ENCODE results near the gene ISG20.
A peak's percentile ranks its signal among the peaks of the same experiment; 100 is the strongest.

Gene ISG20

DNA sequence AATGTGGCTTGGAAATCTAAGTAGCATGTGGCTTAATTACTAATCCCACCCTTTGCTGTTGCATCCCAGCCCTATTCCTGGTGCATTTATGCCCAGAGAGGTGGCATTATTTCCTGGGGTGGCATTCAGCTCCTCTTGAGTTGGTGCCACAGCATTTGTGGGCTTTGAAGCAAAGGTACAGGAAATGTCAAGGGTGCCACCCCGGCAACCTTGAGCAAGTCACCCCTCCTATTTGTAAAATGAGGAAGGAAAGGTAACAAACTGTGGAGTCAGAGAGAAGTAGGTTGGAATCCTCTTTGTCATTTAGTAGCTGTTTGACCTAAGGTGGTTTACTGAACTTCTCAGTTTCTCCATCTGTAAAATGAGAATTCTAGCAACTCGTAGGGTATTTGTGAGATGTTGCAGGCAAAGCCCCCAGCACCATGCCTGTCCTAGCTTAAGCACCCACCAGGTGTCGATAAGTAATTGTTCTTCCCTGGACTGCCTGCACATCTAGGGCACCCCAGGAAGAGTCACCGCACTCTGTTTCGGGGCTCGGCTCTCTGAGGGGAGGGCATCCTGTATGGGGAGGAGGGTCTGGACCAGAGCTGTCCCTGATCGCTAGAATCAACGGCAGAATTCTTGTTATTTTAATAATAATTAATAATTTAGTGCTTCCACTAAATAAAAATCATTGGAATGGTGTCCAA lies 17.1 kb downstream of the ISG20 start:
- DNase-seq = no peak

DNA sequence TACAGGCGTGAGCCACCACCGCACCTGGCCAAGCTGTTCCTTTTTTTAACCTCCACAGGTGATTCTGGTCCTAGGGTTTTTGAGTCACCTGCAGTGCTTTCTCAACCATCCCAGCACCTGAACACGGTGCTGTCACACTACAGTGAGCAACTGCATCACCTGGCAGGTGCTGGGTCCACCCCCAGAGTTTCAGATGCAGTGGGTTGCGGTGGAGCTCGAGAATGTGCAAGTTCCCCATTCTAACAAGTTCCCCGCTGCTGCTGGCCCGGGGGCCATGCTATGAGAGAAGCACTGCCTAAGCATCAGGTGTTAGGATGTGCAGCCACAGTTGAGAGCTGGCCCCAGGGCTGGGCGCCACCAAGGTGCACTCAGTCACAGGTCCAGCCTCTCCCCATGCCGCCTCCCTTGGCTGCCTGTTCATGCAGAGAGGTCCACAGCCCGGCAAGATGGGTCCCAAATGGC lies 18.0 kb downstream of the ISG20 start:
- no peak for DNase-seq

DNA sequence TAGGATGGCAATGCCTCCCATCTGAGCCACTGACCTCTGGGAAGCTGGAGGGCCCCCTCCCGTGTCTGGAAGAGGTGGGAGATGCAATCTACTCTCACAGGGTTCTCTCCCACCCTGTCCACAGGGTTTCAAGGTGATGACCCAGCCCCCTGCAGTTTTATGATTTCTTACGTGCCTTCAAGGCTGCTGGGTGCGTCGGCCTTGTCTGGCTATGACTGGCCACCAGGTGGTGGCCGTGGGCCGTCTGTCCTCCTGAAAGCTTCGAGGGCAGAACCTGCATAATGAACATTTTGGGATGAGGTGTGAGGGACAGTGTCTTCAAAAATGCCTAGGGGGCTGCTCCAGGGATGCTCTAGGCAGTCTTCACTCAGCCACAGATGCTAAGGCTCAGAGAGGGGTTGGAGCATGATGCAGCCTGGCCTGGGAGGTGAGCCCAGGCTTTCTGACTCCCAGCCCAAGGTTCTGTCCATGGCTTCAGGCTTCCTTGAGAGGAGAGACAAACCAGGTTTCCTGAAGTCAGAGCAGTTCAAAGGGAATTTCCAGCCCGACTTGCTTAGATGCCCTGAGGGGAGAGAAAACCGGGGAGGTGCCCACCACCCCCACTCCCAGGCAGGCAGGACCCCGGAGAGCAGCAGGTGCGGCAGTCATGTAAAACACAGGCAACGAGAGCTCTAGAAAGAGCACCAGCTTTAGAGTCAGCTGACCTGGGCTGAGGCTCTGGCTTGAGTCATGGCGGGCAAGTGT lies 18.7 kb downstream of the ISG20 start:
- peak in 1 of 2 experiments; percentile 0 for DNase-seq

DNA sequence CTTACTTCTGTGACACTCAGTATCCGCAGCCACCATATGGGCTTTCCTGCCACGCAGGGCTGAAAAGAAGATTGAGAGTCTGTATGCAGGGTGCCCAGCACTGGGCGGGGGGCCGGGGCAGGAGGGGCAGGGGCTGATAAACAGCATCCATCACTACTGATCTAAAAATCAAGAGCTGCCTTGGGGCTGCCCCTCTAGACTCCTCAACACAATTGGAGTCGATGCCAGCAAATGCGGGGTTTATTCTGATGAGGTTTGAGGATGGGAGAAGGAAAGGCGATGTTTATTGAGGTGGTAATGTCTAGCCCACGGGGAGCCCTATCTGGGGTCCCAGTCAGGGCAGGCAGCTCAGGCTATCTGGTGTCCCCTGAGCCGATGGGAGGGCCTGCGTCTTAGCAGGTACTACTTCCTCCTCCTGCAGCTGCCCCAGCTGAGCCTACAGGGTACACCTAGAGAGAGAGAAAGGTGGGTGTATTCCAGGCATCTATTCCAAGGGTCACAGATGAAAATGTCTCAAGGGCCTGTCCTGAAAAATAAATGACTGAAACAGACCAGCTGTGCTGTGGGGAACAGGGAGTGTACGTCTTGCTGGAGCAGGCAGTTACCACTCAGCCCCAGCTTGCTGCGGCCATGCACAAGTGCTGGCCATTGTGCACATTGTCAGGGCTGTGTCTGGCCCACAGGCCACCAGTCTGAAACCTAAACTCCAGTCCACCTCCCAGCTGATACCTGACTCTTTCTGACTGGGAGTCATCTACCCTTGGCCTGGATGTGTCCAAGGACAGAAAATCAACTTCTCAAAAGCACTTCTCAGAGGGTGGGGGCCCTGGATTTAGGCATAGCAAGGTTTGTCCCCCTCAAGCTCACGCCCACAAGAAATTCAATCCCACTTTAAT lies 19.5 kb downstream of the ISG20 start:
- DNase-seq = no peak

DNA sequence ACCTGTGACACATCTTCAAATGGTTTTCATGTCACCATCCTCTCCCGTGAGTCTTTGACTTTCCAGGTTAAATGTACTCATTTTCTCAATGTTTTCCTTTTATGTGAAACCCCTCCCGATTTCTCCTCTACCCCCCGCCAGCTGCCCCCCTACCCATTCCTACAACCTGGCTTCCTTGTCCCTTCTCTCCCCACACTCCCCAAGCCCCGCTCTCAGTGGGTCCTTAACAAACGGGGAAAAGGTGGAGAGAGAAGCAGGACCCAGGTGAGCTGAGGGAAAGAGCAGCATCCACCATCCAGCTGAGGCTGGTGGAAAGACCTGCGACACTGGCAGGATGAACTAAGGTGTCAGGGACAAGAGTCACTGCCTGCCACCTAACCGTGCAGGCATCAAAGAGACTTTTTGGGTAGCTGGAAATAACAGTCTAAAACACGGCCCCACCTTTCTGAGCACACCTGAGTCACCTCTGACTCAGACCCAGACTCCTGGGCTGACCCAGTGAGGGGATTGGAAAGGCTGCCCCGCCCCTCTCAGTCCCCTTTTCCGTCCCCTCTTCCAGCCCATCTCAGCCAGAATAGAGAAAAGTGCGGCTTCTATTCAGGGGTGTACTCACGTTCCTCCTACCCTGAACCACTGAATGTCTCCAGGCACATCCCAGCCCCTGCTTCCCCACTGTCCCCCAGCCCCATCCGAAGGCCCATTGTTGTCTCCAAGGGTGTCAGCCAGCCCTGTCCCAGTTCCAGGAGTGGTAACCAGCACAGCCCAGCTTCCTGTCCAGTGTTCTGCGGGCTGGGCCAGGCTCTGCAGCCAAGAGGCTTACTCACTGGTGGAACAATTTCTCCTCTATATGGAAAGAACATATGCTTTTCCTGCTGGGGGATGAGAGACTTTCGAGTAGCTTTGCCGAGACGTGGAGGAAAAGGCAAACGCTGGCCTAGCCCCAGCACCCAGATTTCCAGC lies 20.4 kb downstream of the ISG20 start:
- no peak for DNase-seq

DNA sequence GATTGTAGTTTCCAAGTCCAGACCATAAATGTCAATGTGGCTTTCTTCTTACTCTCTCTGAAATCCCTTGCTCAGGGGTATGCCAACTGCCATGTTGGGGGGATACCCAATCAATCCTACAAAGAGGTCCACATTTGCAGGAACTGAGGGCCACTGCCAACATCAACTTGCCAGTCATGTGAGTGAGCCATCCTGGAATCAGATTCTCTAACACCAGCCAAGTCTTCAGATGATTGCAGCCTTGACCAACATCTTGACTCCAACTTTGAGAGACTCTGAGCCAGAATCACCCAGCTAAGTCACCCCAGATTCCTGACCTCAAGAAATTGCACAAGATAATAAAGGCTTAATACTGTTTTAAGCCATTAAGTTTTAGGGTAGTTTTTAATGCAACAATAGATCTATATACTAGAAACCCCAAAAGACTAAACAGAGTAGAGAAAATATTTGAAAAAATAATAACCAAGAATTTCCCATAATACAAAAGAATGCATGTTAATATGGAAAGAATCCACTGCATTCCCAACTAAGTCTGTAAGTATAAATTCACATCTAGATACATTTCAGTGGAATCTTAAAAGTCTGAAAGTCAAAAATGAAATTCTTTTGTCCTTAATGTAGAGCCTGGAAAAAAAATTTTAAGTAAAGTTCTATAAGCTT lies 22.4 kb downstream of the ISG20 start:
- DNase-seq = no peak

DNA sequence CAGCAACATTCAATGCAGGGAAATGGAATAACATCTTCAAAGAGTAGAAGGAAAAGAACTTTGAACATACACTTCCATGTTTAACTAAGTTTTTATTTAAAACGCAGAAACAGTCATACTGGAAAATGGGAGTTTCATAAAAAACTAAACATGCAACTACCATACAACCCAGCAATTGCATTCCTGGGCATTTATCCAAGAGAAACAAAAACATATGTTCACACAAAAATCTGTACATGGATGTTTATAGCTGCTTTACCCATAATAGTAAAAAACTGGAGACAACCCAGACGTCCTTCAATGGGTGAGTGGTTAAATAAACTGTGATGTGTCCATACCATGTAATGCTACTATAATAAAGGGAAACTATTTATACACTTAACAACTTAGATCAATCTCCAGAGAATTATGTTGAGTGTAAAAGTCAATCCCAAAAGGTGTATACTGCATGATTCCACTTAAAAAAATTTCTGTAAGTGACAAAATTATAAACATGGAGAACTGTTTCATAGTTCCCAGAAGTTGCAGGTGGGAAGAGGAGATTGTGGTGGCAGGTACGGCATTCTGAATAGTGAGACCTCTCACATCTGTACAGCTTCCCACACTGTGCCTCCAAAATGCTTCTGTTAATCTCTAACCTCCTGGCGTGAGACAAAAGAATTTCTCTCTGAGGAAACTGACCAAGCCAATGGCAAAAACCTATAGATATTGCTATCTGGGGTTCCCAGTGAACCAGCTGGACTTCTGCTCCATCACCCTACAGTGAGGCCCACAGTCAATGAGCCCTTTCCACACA lies 23.1 kb downstream of the ISG20 start:
- no peak for DNase-seq

DNA sequence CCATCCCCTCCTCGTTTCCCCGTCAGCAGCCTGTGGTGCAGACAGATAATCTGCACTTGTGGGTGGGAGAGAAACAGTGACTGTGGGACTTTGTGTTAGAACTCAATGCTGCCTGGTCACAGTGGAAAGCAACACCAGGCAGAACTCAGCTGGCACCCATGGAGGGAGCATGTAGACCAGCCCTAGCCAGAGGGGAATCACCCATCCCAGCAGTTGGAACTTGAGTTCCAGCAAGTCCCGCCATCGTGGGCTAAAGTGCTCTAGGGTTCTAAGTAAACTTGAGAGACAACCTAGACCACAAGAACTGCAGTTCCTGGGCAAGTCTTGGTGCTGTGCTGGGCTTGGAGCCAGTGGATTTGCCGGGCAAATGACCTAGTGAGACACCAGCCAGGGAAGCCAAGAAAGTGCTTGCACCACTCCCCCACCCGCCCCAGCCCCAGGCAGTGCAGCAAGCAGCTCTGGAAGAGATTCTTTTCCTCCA lies 24.4 kb downstream of the ISG20 start:
- no peak for DNase-seq

DNA sequence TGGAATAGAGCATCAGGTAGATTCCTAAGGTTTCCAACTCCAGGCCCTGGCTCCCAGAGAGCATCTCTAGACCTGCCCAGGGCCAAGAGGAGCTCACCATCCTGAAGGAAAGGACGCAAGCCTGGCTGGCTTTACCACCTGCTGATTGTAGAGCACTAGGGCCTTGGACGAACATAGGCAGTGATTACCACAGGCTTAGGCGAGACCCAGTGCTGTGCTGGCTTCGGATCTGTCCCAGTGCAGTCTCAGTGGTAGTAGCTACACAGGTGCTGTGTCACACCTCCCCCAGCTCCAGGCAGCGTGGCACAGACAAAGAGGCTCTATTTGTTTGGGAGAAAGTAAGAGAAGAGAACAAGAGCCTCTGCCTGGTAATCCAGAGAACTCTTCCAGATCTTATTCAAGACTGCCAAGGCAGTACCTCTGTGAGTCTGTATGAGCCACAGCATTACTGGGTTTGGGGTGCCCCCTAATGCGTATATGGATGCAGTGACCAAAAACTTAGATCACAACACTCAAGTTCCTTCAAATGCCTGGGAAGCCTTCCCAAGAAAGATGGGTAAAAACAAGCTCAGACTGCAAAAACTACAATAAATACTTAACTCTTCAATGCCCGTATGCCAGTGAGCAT lies 25.4 kb downstream of the ISG20 start:
- no peak for DNase-seq

DNA sequence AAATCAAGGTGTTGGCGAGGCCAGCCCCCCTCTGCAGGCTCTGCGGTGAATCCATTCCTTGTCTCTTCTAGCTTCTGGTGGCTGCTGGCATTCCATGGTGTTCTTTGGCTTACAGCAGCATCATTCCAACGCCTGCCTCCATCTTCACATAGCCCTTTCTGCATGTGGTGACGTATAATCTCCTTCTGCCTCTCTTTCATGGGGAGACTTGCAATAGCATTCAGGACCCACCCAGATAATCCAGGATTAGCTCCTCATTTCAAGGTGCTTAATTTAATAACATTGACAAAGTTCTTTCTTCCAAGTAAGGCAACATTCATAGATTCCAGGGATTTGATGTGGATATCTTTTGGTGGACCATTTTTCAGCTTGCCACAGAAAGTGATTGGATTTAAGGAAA lies 35.8 kb downstream of the ISG20 start:
- DNase-seq = no peak

DNA sequence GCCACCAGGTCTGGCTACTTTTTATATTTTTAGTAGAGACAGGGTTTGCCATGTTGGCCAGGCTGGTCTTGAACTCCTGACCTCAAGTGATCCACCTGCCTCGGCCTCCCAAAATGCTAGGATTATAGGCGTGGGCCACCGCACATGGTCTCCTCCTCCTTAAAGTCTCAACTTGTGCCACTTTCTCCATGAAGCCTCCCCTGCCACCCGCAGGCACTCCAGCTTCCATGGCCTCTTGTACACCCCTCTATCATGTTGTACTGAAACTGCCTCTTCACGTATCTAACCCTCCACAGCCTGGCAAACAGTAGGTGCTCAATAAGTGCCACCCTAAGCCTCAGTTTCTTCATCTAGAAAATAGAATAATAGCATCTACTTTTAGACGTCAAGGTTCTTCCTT lies 39.9 kb downstream of the ISG20 start:
- no peak for DNase-seq

DNA sequence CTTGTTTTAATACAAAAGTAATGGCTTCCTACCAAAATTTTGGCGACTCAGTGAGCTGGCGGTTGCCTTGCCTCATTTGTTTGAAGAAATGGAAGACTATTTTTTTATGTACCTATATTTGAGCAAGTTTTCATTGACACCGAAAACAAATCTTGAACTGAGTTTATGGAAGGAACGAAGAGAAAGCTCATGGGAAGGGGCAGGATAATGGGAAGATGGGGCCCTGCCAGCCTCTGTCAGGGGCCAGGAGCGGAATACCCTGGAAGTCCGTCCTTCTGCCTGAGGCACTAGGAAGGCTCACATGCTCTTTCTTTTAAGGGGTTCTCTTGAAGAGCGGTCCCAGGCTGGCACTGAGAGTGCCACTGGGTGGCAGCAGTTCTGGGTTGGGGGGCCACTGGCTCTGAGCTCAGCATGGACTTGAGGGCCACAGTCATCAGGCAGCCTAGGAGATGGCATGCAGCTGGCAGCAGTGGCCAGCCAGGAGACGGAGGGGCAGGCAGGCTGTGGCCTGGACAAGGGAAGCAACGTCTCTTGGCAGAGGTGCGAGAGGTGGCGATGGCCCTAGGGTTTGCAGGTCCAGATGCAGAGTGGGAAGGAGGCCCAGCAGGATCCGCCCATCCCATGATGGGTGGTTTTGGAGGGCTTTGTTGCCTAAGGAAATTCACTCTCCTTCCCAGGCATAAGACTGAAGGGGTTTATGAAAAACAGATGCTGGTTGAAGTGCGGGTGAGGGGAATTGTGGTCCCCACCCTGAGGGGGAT lies 41.6 kb downstream of the ISG20 start:
- no peak for DNase-seq

DNA sequence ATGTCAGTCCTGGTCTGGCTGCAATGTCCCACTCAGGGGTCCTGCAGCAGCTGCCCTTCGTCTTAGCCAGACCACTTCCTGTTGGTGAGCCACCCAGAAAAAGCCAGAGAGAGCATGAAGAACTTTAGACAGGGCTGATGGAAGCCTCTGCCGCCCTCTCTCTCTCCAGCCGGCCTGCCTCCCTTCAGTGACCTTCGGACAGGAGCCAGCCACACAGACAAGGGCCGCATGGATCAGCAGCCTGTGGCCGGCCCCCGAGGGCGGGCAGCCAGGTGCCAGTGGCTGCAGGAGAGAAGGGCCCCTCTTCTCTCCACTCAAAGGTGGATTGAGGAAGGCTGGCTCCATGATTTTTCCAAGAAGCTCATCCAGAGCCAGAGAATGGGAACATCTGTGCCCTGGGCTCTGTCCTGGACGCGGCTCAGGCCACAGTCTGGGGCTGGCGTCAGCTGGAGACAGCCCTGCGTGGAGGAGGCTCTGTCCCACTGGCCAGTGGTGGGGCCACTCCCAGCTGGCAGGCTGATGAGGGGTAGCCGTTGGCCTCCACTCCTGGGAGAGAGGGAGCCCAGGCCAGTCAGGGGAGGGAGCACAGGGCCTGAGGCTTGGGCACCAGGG lies 42.9 kb downstream of the ISG20 start:
- no peak for DNase-seq

DNA sequence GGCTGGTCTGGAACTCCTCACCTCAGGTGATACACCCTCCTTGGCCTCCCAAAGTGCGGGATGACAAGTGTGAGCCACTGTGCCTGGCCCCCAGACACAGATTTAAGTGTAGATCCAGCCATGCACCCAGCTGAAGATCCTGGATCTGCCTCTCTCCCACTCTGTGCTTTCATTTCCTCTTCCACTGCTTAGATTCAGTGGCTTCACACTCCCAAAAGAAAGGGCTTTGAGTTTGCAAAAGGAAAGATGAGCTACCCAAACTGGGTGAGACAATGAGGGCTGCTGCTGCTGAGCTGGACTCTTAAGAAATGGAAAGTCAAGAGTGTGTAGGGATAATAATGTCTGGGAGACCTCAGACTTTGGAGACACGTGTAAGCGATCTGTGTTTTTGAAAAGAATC lies 45.5 kb downstream of the ISG20 start:
- no peak for DNase-seq

DNA sequence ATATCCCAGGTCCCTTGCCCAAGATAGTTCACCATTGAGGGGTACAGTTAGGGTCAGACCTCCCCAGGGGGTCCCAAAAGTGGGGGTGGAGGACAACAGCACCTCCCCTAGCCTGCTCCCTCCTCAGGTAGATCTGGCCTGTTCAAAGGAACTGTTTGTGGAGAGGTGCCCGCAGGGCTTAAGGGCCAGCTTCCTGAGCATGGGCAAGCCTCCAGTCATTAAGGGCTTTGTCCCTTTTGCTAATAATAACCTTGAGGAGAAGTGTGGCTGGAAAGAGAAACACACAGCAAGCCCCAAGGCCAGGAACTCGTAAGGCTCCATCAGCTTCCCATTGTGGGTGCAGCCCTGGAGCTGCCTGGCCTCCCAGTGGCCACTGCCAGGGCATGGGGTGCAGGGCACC lies 47.4 kb downstream of the ISG20 start:
- no peak for DNase-seq

DNA sequence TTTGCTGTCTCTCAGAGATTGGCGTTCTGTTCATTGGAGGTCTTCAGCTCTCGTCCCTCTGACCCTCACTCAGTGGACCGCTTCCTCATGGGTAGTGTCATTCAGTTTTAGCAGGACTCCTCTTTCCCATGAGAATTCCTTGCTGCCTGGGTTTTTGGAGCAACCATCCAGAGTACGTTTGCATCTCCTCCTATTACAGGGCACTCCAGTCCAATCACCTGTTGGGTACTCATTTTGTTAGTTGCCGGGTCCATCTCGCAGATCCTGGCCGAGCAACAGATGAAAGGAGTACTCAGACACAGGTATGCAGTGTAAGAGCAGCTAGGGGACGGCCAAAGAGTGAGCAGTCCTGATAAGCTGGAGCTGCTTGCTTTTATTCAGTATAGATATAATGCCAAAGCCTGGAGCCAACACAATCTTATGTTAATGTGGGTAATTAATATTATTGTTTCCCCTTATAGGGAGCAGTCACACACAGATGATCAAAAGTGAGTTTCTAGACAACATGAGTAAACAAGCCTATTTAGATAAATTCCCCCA lies 49.6 kb downstream of the ISG20 start:
- no peak for DNase-seq

DNA sequence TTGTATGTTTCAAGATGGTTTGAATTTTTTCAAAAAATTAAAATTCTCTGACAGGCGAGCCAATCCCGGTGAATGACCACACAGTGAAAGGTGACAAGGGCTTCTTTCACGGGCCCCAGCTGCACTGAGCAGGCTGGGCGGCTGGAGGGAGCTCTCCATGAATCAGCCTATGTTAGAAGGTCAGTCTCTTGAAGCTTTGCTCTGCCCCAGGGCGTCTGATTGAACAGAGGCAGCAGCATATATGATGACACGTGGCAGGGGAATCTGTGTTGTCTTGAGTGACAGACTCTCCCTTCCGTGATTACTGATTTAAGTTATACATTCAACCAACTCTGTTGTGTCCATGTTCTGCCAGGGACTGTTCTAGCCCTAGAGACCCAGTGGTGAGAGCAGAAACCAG lies 51.5 kb downstream of the ISG20 start:
- no peak for DNase-seq

DNA sequence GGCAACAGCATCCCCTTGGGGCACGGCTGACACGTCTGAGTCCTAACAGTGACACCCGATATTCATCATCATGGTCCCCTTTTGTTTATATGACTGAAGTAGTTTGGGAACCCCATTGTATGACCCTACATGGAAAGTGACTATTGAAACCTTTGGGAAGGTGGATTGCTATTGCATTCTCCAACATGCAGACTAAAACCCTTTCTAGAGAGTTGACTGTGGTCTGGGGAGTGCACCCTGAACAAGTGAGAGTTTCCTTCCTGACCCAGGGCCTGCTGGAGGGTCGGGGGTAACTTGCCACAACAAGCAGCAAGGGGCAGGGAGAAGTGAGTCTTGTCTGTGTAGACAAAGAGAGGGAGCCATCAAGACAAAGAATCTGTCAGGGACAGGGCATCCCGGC lies 54.4 kb downstream of the ISG20 start:
- DNase-seq = no peak

DNA sequence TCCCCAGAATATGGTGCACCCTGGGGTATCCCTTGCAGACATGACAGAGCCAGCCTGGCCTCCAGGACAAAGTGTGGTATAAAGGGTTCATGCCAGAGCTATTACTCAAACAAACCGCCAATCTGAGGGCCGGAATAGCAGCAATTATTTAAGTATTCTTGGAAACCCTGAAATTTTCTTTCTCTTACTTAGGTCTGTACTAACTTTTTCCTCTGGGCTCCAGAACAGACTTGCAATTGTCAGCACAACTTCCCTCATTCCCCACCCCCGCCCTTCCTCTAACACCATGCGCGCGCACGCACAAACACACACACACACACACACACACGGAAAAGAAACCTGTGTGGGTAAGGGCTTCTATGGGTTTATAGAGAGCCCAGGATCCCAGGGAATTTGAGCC lies 56.3 kb downstream of the ISG20 start:
- DNase-seq = no peak
